ENCODE data around the gene PTCD3. TPM values are rescaled to one million over a fixed set of nuclear protein-coding genes. Genes with fewer than 3 reads are reported as not detected.

The PTCD3 gene
- total RNA-seq, 1 donor from 2014 or later, result 77.0 TPM

Small RNA genes lying within 50 kb of the gene (small RNA-seq; reads per million reads assigned to genes)
- gene RF00019, result not detected
- 2,931 reads per million, percentile 100 among the genes with 10 or more reads in this experiment for gene SNORD94

Other genes with a start within 250 kb of the PTCD3 start
- gene ST3GAL5, start 217.2 kb upstream of the PTCD3 start, total RNA-seq, result 44.4 TPM
- 11.0 TPM for gene POLR1A, start 349 bp upstream of the PTCD3 start, total RNA-seq
- gene IMMT, start 89.2 kb downstream of the PTCD3 start, total RNA-seq, result 43.6 TPM
- gene MRPL35, start 93.2 kb downstream of the PTCD3 start, total RNA-seq, result 57.1 TPM
- 147 TPM for gene REEP1, start 231.4 kb downstream of the PTCD3 start, total RNA-seq